T-cell (primary cell): ENCODE results near the gene INPP5J. TPM values are rescaled to one million over a fixed set of nuclear protein-coding genes. Genes with fewer than 3 reads are reported as not detected.
"Not testable (repeated sequence)": the region's sequence is repeated elsewhere in the genome, so short reads cannot be mapped to it uniquely, and the experiment has no call there.

Experiments
- ATAC-seq, 4 experiments: fragments of 200-7000 bp in 3 of 4; fragments of 150-1000 bp in 1 of 4; cut with Tn5 transposase; replicated peaks in 1 of 4; 1 replicate in 3 of 4; 2 replicates in 1 of 4; pipeline ENCODE4 v1.10.0; 2021; ENCODE audit warnings: moderate library complexity in 3 of 4, mild to moderate bottlenecking in 2 of 4, moderate number of reproducible peaks in 1 of 4
- CTCF ChIA-PET, 2 donors: fragments of 300-600 bp; sonication (Branson Sonifier 250); formaldehyde crosslinking; loops; one replicate each; lab custom pipeline; 2022; ENCODE audit warnings: antibody characterized with exemption in 2 of 2; lab: Charles Lee
- POLR2A ChIA-PET, 2 donors: fragments of 300-600 bp; sonication (Branson Sonifier 250); formaldehyde crosslinking; loops; one replicate each; lab custom pipeline; 2022; ENCODE audit warnings: antibody characterized with exemption in 2 of 2; lab: Charles Lee
- DNase-seq, 35 experiments: peaks; one replicate each; pipeline versions ENCODE4 v3.0.0 to v3.0.0-alpha.2; 2013 to 2023
- H3K27ac ChIP-seq: one replicate; pipeline ENCODE4 v1.5.1; 2013; ENCODE audit warnings: low read length
- H3K27me3 ChIP-seq, 2 experiments: replicated peaks in 1 of 2; 1 replicate in 1 of 2; 2 replicates in 1 of 2; pipeline versions ENCODE4 v1.6.1 to v1.7.0; 2013; ENCODE audit warnings: low read length in 1 of 2, mixed read lengths in 1 of 2; ENCODE audit not compliant: control insufficient read depth in 2 of 2, insufficient read depth in 2 of 2; ENCODE audit errors: extremely low read depth in 1 of 2
- H3K36me3 ChIP-seq, 2 donors: 1 replicate in 1 of 2; 2 replicates in 1 of 2; pipeline versions ENCODE4 v1.6.1 to v1.7.0; 2013; ENCODE audit warnings: low read length in 1 of 2; ENCODE audit not compliant: control insufficient read depth in 2 of 2, insufficient read depth in 1 of 2; ENCODE audit errors: extremely low read depth in 1 of 2
- H3K4me1 ChIP-seq, 2 experiments: 1 replicate in 1 of 2; 2 replicates in 1 of 2; pipeline versions ENCODE4 v1.6.1 to v1.7.0; 2013; ENCODE audit warnings: low read length in 2 of 2, mixed read lengths in 1 of 2; ENCODE audit not compliant: insufficient read depth in 2 of 2, control insufficient read depth in 1 of 2; ENCODE audit errors: extremely low read depth in 1 of 2
- H3K4me3 ChIP-seq, 2 donors: 1 replicate in 1 of 2; 2 replicates in 1 of 2; pipeline versions ENCODE4 v1.5.1 to v1.7.0; 2013; ENCODE audit warnings: mild to moderate bottlenecking in 2 of 2, low read length in 1 of 2, moderate library complexity in 1 of 2; ENCODE audit not compliant: control insufficient read depth in 1 of 2; ENCODE audit errors: extremely low read depth in 1 of 2
- H3K9me3 ChIP-seq: 2 replicates; pipeline ENCODE4 v1.7.0; 2013
- H3K27ac Mint-ChIP-seq, 2 donors: one replicate each; pipeline ENCODE4 v1.8.0; 2020 to 2021; ENCODE audit warnings: mild to moderate bottlenecking in 2 of 2, mixed read lengths in 2 of 2
- H3K27me3 Mint-ChIP-seq, 2 donors: one replicate each; pipeline ENCODE4 v1.8.0; 2021 to 2022; ENCODE audit warnings: mixed read lengths in 2 of 2
- H3K36me3 Mint-ChIP-seq: one replicate; pipeline ENCODE4 v1.8.0; 2021; ENCODE audit warnings: mixed read lengths
- H3K4me1 Mint-ChIP-seq, 3 donors: one replicate each; pipeline ENCODE4 v1.8.0; 2020 to 2022; ENCODE audit warnings: mixed read lengths in 3 of 3, mild to moderate bottlenecking in 1 of 3
- H3K4me3 Mint-ChIP-seq, 3 donors: one replicate each; pipeline ENCODE4 v1.8.0; 2020 to 2022; ENCODE audit warnings: mild to moderate bottlenecking in 3 of 3, mixed read lengths in 3 of 3, moderate library complexity in 3 of 3
- H3K9me3 Mint-ChIP-seq, 3 donors: one replicate each; pipeline ENCODE4 v1.8.0; 2020 to 2022; ENCODE audit warnings: mixed read lengths in 3 of 3
- WGBS: methylation state at CpG from one replicate; pipeline ENCODE4 v1.1.5; 2013; ENCODE audit warnings: missing lambda C conversion rate; ENCODE audit not compliant: insufficient coverage; 5-methylcytosine and 5-hydroxymethylcytosine counted together
- total RNA-seq, 35 experiments: library from RNA in 6 of 35; stranded (reverse) in 6 of 35; fragments of 120-200 nt in 1 of 35; gene quantifications; one replicate each; pipeline versions ENCODE4 v1.2.1 to v1.2.4 and lab custom pipeline; 2013 to 2026

INPP5J gene
- total RNA-seq, 5 donors from 2014 or later (not counting 1 experiment from before 2014, with no cell fraction given): 0.23 to 1.1 (median 0.35) TPM

DNA sequence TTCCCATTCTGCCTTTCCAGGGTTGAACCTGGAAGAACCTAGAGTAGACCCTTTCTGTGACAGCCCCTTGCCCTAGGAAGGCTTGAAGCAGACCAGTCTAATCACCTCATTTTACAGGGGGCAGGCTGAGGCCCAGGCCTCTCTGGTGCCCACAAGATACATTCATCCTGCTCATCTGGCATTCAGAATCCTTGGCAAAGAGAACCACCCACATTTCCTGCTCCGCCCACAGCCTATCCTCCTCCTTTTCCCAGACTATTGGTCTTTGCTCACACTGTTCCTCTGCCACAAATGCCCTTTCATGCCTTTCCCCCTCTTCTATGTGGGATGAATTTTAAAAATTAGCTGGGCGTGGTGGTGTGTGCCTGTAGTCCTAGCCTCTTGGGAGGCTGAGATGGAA lies 44.4 kb upstream of the INPP5J start:
- peaks cover 13 to 27% of the 10 kb centered on the region in 2 experiments for H3K4me1 ChIP-seq
- not testable (repeated sequence) for H3K36me3 ChIP-seq, H3K36me3 Mint-ChIP-seq, H3K4me3 ChIP-seq, H3K27ac Mint-ChIP-seq, H3K27me3 Mint-ChIP-seq, ATAC-seq, H3K9me3 Mint-ChIP-seq, H3K4me3 Mint-ChIP-seq, H3K27me3 ChIP-seq, H3K27ac ChIP-seq, DNase-seq, H3K9me3 ChIP-seq
- H3K4me1 Mint-ChIP-seq: peaks cover 20 to 28% (median 22%) of the 10 kb centered on the region in 3 donors
- CTCF ChIA-PET: interaction anchor here in 1 of 2 donors (0.6 kb wide), 1 partner anchor 11 kb away, joined by 5 read pairs; no protein-coding TSS in a partner anchor
- POLR2A ChIA-PET: interaction anchor here in 1 of 2 donors (0.7 kb wide), 1 partner anchor 166 kb away, joined by 3 read pairs; no protein-coding TSS in a partner anchor
- 100% methylated on average over 1 of the region's 2 CpGs for WGBS

DNA sequence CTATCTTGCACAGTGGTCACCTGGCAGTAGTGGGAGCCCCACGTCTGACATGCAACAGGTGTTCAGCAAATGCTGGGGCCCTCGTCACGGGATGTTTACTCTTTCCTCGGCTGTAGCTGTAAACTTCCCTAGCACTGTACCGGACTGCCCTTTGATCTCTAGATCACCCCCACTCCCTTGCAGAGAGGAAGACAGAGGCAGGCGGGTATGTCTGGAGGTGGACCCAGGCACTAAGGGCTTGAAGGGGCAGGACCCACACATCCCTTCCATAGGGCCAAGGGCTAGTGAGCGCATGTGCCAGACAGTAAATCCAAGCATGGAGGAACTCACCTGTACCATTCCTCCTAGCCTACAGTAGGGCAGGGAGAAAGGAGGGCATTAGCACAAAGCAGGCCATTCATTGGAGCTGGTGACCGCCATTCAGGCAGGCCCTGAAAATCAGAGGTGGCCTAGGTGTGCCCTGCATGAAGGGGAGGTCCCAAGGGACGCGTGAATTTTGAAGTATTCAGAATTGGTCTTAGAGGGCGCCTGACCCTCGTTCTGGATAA lies 43.6 kb upstream of the INPP5J start:
- no peaks in the 10 kb centered on the region for H3K9me3 ChIP-seq
- H3K4me3 ChIP-seq: no peak overlapping the region
- ATAC-seq: no peak
- no peaks in the 10 kb centered on the region for H3K36me3 ChIP-seq
- no peaks in the 10 kb centered on the region for H3K27me3 Mint-ChIP-seq
- H3K4me3 Mint-ChIP-seq: no peak overlapping the region
- CTCF ChIA-PET: no interaction called here
- no peak for DNase-seq
- no peaks in the 10 kb centered on the region for H3K36me3 Mint-ChIP-seq
- 96% methylated on average over 5 of the region's 12 CpGs for WGBS
- no peaks in the 10 kb centered on the region for H3K9me3 Mint-ChIP-seq
- no peak overlapping the region for H3K27ac ChIP-seq
- H3K4me1 ChIP-seq: peaks cover 17 to 35% of the 10 kb centered on the region in 2 experiments
- no peaks in the 10 kb centered on the region for H3K27me3 ChIP-seq
- POLR2A ChIA-PET: interaction anchor here in 1 of 2 donors (0.7 kb wide), 1 partner anchor 167 kb away, joined by 3 read pairs; no protein-coding TSS in a partner anchor
- peaks cover 27 to 36% (median 30%) of the 10 kb centered on the region in 3 donors for H3K4me1 Mint-ChIP-seq
- no peak overlapping the region for H3K27ac Mint-ChIP-seq

DNA sequence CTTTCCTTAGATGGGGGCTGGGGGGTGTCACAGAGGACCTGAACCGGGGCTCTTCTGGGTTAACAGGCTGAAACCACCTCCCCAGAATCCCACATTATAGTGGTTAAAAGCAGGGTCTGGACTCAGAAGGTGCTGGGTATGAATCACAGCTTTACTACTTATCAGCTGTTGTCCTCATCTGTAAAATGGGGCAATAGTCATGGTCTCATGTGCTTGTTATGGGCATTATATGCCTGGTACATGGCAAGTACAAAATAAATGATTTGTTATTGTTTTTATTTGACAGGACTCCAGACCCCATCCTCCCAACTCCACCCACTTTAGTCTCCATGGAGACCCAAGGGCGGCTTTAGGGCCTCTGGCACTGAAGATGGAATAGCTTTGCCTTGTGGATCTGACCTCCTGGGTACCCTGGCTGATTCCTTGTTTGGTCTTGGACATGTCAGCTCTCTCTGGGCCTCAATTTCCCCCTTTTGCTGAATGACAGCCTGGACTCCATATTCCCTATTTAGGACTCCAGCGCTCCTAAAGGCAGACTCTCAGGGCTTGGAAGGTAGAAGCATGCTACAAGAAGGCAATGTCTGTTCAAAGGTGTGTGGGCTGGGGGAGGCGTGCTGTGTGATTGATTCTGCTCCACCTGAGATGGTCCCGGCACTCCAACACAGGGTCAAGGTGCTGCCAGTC lies 42.5 kb upstream of the INPP5J start:
- H3K27ac ChIP-seq: no peak overlapping the region
- ChIA-PET CTCF (interaction anchor here in 1 of 2 donors (0.6 to 0.9 kb wide), 3 partner anchors 10 to 445 kb away, joined by 3 to 4 read pairs (median 3); partner anchors contain the start of gene TUG1), POLR2A (interaction anchor here in 1 of 2 donors (0.6 kb wide), 1 partner anchor 111 kb away, joined by 3 read pairs; the partner anchor contains the start of gene TUG1)
- 33% methylated on average over 3 of the region's 5 CpGs for WGBS
- ATAC-seq (no peak), DNase-seq (no peak)
- H3K4me3 Mint-ChIP-seq: peak overlapping the region; percentile 82 to 85 (median 85)
- no peaks in the 10 kb centered on the region for H3K36me3 ChIP-seq
- H3K9me3 Mint-ChIP-seq: no peaks in the 10 kb centered on the region
- peaks cover 32 to 40% (median 33%) of the 10 kb centered on the region in 3 donors for H3K4me1 Mint-ChIP-seq
- H3K27me3 Mint-ChIP-seq: no peaks in the 10 kb centered on the region
- H3K27ac Mint-ChIP-seq: peak overlapping the region in 1 of 2 donors; percentile 45
- peak overlapping the region; percentile 65 to 77 for H3K4me3 ChIP-seq
- H3K36me3 Mint-ChIP-seq: no peaks in the 10 kb centered on the region
- no peaks in the 10 kb centered on the region for H3K9me3 ChIP-seq
- H3K4me1 ChIP-seq: peaks cover 19 to 41% of the 10 kb centered on the region in 2 experiments
- H3K27me3 ChIP-seq: no peaks in the 10 kb centered on the region

DNA sequence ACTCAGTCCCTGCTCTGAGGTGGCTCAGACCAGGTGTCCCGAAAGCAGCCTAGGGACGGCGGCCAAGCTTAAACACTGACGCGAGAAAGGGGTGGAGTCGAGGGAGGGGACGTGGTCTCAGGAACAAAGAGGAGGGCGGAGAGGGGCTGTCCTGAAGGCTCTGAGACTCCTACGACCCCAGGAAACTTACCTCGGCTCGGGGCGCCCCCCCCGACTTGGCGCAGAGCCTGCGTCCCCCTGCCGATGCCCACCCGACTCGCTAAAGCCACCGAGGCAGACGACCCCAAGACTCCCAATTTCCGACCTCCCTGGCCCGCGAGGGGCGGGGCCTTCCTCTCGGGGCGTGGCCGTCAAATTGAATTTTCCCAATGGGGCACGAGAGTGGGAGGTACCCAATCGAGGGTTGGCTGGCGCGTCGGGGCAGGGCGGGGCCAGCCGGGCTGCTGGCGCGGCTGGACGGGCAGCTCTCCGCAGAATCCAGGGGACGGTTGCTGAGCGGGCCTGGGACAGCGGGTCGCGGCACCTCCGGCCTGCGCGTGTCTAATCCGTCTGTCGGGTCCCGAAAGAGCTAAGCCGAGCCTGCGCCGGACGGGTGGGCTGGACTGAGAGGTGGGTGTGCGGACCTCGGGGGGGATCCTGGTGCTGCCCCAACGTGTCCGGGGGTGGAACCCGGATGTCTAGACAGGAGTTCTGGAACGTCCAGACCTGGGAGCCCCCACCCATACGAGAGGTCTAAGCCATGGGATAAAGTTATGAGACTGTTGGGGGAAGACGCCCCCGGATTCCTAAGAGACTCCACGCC lies 41.7 kb upstream of the INPP5J start, which contains the start of gene SMTN:
Gene SMTN (plus strand): TSS at position 471 of the 802 bp plus-strand sequence. CDS start 1,941 bp downstream, outside the sequence.
- Histone ChIP-seq H3K4me3 (peak within 1 kb of the TSS; percentile 65 to 77), H3K4me1 (peaks cover 19 to 46% of the 10 kb centered on the region in 2 experiments), H3K36me3 (no peaks in the 10 kb centered on the region), H3K27me3 (no peaks in the 10 kb centered on the region), H3K9me3 (no peaks in the 10 kb centered on the region), H3K27ac (no peak within 1 kb of the TSS)
- no peaks in the 10 kb centered on the region for H3K9me3 Mint-ChIP-seq
- ChIA-PET CTCF (interaction anchor here in 1 of 2 donors (0.6 to 0.9 kb wide), 2 partner anchors 112 to 446 kb away, joined by 3 read pairs; partner anchors contain the start of gene TUG1), POLR2A (no interaction called here)
- DNase-seq (peak; percentile 62 to 93 (median 83)), ATAC-seq (peak; percentile 72 to 74 (median 73))
- peaks cover 32 to 41% (median 33%) of the 10 kb centered on the region in 3 donors for H3K4me1 Mint-ChIP-seq
- peak within 1 kb of the TSS in 1 of 2 donors; percentile 45 for H3K27ac Mint-ChIP-seq
- peak within 1 kb of the TSS; percentile 82 to 85 (median 85) for H3K4me3 Mint-ChIP-seq
- no peaks in the 10 kb centered on the region for H3K27me3 Mint-ChIP-seq
- 0% methylated on average over 54 of the region's 63 CpGs for WGBS
- no peaks in the 10 kb centered on the region for H3K36me3 Mint-ChIP-seq

DNA sequence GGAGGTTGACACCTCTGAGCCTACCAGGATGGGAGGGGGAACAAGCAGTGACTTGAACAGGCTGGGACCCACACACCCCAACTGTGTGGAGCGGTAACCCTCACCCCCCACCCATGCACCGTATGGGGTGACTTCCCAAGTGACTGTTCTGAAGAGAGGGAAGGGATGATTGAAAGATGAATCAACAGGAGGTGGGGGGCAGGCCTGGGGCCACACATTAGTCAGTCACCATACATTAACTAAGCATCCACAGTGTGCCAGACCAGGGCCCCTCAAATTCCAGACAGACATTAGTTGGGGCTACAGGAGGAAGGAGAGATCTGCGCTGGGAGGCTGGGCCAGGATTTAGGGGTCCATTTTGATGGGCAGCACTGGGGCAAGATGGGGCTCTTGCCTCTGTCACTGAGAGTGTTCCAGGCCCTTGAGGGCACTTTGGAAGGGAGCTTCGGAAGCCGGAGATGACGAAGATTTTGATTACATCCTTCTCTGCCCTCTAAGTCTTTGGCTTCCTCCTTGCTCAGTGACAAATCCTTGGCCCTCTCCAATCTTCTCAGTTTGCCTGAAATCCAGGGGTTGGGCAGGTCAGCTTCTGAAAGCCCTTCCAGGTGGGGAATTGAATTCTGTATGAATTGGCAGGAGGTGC lies 40.7 kb upstream of the INPP5J start:
- no peaks in the 10 kb centered on the region for H3K36me3 Mint-ChIP-seq
- no peak for DNase-seq

More for the DNA sequence above, 40.7 kb upstream of the INPP5J start:
- Histone ChIP-seq H3K27me3 (no peaks in the 10 kb centered on the region), H3K36me3 (no peaks in the 10 kb centered on the region), H3K4me1 (peaks cover 19 to 46% of the 10 kb centered on the region in 2 experiments), H3K9me3 (no peaks in the 10 kb centered on the region), H3K27ac (no peak overlapping the region), H3K4me3 (peak overlapping the region; percentile 65 to 77)
- CTCF ChIA-PET: no interaction called here
- 100% methylated on average over 1 of the region's 6 CpGs for WGBS
- H3K4me1 Mint-ChIP-seq: peaks cover 32 to 41% (median 33%) of the 10 kb centered on the region in 3 donors
- H3K4me3 Mint-ChIP-seq: peak overlapping the region; percentile 63 to 85 (median 82)
- ATAC-seq: no peak
- H3K27me3 Mint-ChIP-seq: no peaks in the 10 kb centered on the region
- POLR2A ChIA-PET: interaction anchor here (0.6 kb wide), 3 partner anchors 136 to 532 kb away, joined by 3 to 7 read pairs (median 6); partner anchors contain the start of gene PIK3IP1 (in 1 of the 2)
- H3K27ac Mint-ChIP-seq: peak overlapping the region in 1 of 2 donors; percentile 69
- no peaks in the 10 kb centered on the region for H3K9me3 Mint-ChIP-seq
